ENCODE measurements around the gene NUP160. TPM values are rescaled to one million over a fixed set of nuclear protein-coding genes. Genes with fewer than 3 reads are reported as not detected.

Gene NUP160
- total RNA-seq, 1 experiment from 2014 or later, result 53.8 TPM

GRCh38 chr11:47786373-47786772 lies 61.8 kb downstream of the NUP160 start:
- Histone ChIP-seq H3K4me3 (replicated peaks in 1 of 2; ENCODE audit: low read depth in 1 of 2, low read length in 2 of 2) (no peak overlapping the region), H3K9me3 (ENCODE audit: control insufficient read depth in 1 of 2, insufficient read depth in 1 of 2, low read depth in 1 of 2, low read length in 2 of 2) (no peaks in the 10 kb centered on the region), H3K9ac (ENCODE audit: low read length) (no peak overlapping the region), H3K4me2 (ENCODE audit: low read length) (no peak overlapping the region), H3K4me1 (ENCODE audit: control insufficient read depth in 1 of 2, insufficient read depth in 2 of 2, low read length in 2 of 2) (no peaks in the 10 kb centered on the region), H2AFZ (ENCODE audit: low read depth, low read length, poor library complexity, severe bottlenecking) (no peak overlapping the region), H3K79me2 (ENCODE audit: insufficient read depth, low read length) (no peaks in the 10 kb centered on the region), H3K36me3 (ENCODE audit: control insufficient read depth in 1 of 2, insufficient read depth in 2 of 2, low read length in 2 of 2) (peaks cover 45 to 52% of the 10 kb centered on the region in 2 experiments), H3K9me2 (ENCODE audit: insufficient read depth) (no peaks in the 10 kb centered on the region), H4K20me1 (ENCODE audit: insufficient read depth) (no peaks in the 10 kb centered on the region), H3K27ac (ENCODE audit: low read depth, low read length) (no peak overlapping the region), H3K27me3 (ENCODE audit: insufficient read depth, low read length) (no peaks in the 10 kb centered on the region)
- no peak for ATAC-seq
- intact Hi-C loops (cut with micrococcal nuclease), result no loop called here
- ChIA-PET POLR2A (no interaction called here), CTCF (no interaction called here), RAD21 (ENCODE audit: low non-redundant PET in 1 of 2, low total read pairs in 2 of 2, uncharacterized antibody in 2 of 2, unreplicated experiment in 2 of 2) (no interaction called here)
- no peak for TF ChIP-seq POLR2AphosphoS5 (IDR thresholded peaks at IDR 0.05; ENCODE audit: low read depth, low read length)
- TF ChIP-seq REST (IDR thresholded peaks at IDR 0.05; ENCODE audit: low read depth), result no peak
- no peak for TF ChIP-seq MAX (IDR thresholded peaks at IDR 0.05)
- no peak for TF ChIP-seq POLR2A (IDR thresholded peaks at IDR 0.05; ENCODE audit: borderline replicate concordance, extremely low read depth, insufficient read depth, insufficient read length)
- TF ChIP-seq CTCF (IDR thresholded peaks at IDR 0.05 in 2 of 3, conservative IDR thresholded peaks at IDR 0.05 in 1 of 3; ENCODE audit: borderline replicate concordance in 1 of 3, insufficient read depth in 1 of 3, low read depth in 2 of 3, low read length in 2 of 3), result no peak
- TF ChIP-seq ELF1 (IDR thresholded peaks at IDR 0.05; ENCODE audit: borderline replicate concordance, low read depth), result no peak
- no peak for TF ChIP-seq JUND (IDR thresholded peaks at IDR 0.05)
- TF ChIP-seq FOSL1 (IDR thresholded peaks at IDR 0.05; ENCODE audit: low read depth), result no peak
- no peak for TF ChIP-seq SRF (IDR thresholded peaks at IDR 0.05; ENCODE audit: low read depth)
- TF ChIP-seq RAD21 (IDR thresholded peaks at IDR 0.05; ENCODE audit: low read depth), result no peak
- TF ChIP-seq YY1 (IDR thresholded peaks at IDR 0.05; ENCODE audit: extremely low read depth, insufficient replicate concordance, low read depth, low read length), result no peak
- no peak for TF ChIP-seq EZH2phosphoT487 (IDR thresholded peaks at IDR 0.05; ENCODE audit: borderline replicate concordance)
- no peak for TF ChIP-seq ZNF274 (IDR thresholded peaks at IDR 0.05; ENCODE audit: low read depth, low read length)
- no peak for TF ChIP-seq CBX3 (IDR thresholded peaks at IDR 0.05; ENCODE audit: low read depth)
- no peak for TF ChIP-seq SIN3A (IDR thresholded peaks at IDR 0.05; ENCODE audit: low read depth)
- no peak for TF ChIP-seq ZBTB33 (IDR thresholded peaks at IDR 0.05; ENCODE audit: extremely low read depth, insufficient replicate concordance, low read length)
- TF ChIP-seq ZFX (IDR thresholded peaks at IDR 0.05), result no peak
- no peak for TF ChIP-seq EZH2 (IDR thresholded peaks at IDR 0.05)
- TF ChIP-seq SP1 (IDR thresholded peaks at IDR 0.05; ENCODE audit: low read depth), result no peak
- BruUV-seq (replicated peaks), result no TSS peak
- no peak for DNase-seq (ENCODE audit: low read depth, low spot score)
